HL-60 (cell line): ENCODE data around the gene IL32.
"Not testable (repeated sequence)": the region's sequence is repeated elsewhere in the genome, so short reads cannot be mapped to it uniquely, and the experiment has no call there.

ENCODE experiments used
- GABPA ChIP-seq: IDR thresholded peaks from 2 replicates; pipeline ENCODE4 v1.6.1; 2012; ENCODE audit warnings: low read depth
- POLR2AphosphoS5 ChIP-seq: IDR thresholded peaks from 2 replicates; pipeline ENCODE4 v1.6.1; 2012; ENCODE audit warnings: low read depth
- SPI1 ChIP-seq: IDR thresholded peaks from 2 replicates; pipeline ENCODE4 v1.6.1; 2012; ENCODE audit warnings: low read depth, mild to moderate bottlenecking, borderline replicate concordance
- TF ChIP-seq, protein P1 (sequence below): IDR thresholded peaks from one replicate; pipeline ENCODE4 v1.5.1; 2011; ENCODE audit warnings: low read length, control low read depth, inconsistent platforms; ENCODE audit not compliant: insufficient read depth
- TF ChIP-seq, protein P2 (sequence below): IDR thresholded peaks from 2 replicates; pipeline ENCODE4 v1.6.1; 2012; ENCODE audit warnings: low read depth; ENCODE audit not compliant: insufficient replicate concordance

DNA sequence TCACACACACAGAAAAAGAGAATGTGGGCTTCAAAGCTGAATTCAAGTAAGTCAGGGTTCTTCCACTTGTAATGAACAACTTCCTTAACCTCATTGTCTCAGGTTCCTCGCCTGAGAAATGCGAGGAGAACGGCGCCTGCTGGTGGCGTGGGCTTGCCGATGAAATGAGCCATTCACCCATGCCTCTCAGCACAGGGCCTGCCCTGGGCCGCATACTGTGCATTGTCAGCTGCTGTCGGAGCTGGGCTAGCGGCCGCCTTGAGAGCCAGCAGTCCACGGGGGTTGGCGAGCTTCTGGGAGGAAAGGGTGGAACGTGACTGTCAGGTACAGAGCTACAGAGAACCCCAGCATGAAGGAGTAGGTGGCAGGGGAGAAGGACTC, 12.1 kb upstream of the IL32 start:
- TF ChIP-seq, protein P1, sequence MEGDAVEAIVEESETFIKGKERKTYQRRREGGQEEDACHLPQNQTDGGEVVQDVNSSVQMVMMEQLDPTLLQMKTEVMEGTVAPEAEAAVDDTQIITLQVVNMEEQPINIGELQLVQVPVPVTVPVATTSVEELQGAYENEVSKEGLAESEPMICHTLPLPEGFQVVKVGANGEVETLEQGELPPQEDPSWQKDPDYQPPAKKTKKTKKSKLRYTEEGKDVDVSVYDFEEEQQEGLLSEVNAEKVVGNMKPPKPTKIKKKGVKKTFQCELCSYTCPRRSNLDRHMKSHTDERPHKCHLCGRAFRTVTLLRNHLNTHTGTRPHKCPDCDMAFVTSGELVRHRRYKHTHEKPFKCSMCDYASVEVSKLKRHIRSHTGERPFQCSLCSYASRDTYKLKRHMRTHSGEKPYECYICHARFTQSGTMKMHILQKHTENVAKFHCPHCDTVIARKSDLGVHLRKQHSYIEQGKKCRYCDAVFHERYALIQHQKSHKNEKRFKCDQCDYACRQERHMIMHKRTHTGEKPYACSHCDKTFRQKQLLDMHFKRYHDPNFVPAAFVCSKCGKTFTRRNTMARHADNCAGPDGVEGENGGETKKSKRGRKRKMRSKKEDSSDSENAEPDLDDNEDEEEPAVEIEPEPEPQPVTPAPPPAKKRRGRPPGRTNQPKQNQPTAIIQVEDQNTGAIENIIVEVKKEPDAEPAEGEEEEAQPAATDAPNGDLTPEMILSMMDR: not testable (repeated sequence)
- TF ChIP-seq POLR2AphosphoS5, GABPA, SPI1: not testable (repeated sequence)
- TF ChIP-seq, protein P2, sequence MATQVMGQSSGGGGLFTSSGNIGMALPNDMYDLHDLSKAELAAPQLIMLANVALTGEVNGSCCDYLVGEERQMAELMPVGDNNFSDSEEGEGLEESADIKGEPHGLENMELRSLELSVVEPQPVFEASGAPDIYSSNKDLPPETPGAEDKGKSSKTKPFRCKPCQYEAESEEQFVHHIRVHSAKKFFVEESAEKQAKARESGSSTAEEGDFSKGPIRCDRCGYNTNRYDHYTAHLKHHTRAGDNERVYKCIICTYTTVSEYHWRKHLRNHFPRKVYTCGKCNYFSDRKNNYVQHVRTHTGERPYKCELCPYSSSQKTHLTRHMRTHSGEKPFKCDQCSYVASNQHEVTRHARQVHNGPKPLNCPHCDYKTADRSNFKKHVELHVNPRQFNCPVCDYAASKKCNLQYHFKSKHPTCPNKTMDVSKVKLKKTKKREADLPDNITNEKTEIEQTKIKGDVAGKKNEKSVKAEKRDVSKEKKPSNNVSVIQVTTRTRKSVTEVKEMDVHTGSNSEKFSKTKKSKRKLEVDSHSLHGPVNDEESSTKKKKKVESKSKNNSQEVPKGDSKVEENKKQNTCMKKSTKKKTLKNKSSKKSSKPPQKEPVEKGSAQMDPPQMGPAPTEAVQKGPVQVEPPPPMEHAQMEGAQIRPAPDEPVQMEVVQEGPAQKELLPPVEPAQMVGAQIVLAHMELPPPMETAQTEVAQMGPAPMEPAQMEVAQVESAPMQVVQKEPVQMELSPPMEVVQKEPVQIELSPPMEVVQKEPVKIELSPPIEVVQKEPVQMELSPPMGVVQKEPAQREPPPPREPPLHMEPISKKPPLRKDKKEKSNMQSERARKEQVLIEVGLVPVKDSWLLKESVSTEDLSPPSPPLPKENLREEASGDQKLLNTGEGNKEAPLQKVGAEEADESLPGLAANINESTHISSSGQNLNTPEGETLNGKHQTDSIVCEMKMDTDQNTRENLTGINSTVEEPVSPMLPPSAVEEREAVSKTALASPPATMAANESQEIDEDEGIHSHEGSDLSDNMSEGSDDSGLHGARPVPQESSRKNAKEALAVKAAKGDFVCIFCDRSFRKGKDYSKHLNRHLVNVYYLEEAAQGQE: not testable (repeated sequence)
